HG03558 (cell line): ENCODE results near the gene UBAP1.
"Not testable (repeated sequence)": the region's sequence is repeated elsewhere in the genome, so short reads cannot be mapped to it uniquely, and the experiment has no call there.

Experiments used
- ATAC-seq: cut with Tn5 transposase; IDR thresholded peaks from one replicate; pipeline ENCODE4 v1.9.1; 2021; ENCODE audit warnings: moderate number of reproducible peaks; ENCODE audit not compliant: unreplicated experiment; ENCODE audit errors: extremely low read depth

UBAP1 gene

DNA sequence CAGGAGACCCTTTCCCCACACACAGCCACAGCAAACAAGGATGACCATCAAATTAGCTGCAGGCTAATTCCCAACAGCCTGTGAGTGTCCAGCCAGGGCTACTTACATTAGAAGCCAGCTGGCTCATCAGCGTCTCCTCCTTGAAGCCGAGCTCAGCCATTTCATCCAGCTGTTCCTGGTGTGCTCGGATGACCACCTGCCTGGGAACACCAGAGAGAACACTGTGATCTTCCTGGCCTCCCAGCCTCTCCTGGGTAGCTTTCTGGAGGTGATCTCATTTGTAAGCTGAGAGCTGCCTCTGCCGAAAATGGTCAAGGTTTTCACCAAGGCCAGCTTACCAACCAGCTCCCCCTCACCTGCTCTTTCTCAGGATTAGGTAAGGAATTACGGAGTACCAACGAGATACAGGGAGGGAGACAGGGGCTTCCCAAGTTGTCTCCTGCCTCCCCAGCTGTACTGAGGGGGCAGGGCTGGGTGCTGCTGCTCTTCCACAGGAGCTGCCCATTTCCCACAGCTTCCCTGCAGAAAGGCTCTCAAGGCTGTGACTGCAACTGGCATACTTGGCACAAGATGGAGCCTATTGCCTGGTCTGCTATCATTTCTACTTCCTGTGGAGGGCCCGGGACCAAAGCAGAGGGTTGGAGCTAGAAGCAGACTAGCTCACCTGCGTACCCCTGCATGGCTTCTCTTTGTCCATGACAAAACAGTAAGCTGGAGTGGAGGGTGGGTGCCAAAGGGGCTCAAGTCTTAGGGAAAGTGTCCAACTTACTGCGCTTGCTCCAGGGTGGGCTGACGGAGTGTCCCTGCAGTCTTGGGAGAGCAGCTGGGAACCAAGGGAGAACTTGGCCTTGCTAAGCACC is 76.4 kb downstream of the UBAP1 start:
- ATAC-seq: no peak

DNA sequence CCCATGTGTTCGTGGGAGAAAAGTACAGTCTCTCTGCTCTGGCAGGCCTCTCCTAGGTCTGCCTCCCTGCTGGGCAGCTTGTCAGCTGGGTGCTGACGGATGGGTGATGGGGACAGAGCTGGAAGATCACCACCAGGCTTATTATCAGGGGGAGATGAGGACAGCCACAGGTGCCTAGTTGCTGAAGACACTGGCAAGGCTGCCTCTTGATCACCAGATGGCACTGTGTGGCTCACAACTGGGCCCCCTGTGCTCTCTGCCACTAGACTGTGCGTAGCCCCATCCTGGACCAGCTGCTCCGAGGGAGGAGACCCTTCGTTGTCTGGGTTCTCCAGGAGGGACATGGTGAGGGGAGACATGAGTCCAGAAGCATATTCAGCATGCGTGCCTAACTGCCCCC is 77.3 kb downstream of the UBAP1 start:
- ATAC-seq: no peak

DNA sequence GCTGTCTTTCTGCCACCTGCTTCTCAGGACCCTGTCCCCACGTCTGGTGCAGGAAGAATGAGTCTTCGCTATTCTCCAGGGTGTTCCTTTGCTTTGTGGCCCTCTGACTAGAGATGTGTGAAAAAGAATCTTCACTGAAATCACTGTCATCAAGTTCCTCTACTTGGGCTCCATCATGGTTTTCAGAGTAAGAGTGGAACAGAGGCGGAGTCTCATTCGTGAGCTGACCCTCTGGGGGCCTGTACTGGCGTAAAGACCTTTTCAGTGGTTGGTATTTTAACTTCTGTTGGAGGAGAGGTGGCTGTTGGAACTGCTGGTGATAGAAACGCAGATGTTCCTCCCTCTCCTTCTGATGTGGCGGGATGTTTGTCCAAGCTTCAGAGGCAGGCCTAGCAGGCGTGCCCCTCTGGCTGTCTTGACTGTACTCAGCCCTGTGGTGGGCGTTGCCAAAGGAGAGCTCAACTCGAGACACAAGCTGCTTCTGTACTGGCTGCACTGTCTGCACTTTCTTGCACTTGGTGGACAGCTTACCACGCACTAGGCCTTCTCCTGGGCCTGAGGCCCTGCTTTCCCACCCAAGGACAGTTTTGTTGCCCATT is 78.2 kb downstream of the UBAP1 start:
- ATAC-seq: no peak

DNA sequence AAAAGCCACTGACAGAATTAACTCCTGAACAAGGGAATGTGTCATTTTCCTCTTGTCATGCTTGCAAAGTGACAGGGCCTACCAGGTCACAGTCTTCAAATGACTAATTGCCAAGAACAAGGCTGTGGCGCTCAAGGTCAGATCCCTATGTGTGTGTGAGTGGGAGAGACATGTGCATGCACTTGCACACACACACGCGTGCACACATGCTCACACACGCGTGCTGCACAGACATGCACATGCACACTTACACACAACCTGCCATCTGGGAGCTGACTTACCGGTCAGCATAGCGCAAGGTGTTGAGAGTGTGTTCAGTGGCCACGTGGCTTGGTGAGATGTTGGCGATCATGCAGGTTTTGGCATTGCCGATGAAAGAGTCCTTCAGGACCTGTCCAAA is 80.5 kb downstream of the UBAP1 start:
- ATAC-seq: no peak

DNA sequence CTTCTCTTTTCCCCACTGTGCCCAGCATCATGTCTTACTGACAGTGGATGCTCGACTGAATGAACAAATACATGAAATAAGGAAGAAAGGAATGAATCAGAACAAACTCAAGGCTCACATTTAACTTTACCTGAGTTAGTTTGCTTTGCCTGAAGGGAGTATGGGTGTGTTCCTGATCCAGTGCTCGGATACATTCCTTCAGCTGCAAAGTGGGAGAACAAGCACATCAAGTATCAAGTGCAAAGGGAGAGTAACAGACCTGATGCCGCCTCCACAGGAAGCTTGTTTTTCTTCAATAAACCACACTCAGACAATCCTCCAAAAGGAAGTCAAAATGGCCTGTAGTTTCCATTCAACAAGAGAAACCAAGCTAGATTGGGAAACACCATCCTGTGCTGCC is 84.1 kb downstream of the UBAP1 start:
- no peak for ATAC-seq

DNA sequence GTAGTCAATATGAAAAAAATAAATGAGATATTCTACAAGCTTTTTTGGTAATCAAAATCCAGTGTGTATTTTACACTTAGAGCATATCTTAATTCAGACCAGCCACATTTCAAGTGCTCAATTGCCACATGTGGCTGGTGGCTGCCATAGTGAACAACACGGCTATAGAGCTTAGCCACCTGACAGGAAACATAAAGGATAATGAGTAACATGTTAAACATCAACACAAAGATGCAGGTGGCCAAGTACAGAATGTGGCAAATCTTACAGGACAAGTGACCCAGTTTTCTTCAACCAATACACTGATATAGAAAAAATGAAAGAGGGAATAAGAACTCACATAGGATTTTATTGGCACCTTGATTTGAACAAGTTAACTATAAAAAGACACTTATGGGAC is 88.8 kb downstream of the UBAP1 start:
- ATAC-seq: no peak

DNA sequence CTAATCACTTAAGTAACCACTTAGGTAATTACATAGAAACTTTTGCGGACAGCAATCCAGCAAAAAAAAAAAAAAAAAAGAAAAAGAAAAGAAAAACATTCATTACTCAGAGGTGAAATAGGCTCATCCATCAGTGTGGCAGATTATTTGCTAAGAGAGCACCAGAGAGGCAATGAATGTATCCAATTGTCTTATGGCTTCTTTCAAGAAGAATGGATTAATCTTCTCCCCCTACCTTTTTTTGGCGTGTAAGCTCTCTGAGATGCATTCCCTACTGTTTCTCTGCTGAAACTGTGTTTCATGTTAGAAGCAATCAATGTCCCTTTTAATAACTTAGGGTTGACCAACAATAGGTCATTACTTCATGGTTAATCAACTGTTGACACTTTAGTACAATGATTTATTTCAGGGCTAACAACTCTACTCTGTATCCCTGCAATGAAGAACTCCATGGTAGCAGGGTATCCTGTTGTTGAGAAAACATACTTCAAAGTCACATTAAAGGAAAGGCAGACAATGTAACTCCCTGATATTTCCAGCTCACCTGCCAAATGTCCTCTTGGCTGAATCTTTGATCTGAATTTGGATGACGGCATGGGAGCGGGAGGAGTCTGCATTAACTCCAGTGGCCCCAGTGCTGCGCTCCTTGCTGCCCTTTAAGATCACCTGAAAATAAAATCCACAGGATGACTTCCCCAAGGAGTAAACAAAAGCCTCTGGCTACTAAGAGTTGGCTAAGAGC is 92.6 kb downstream of the UBAP1 start:
- ATAC-seq: no peak

DNA sequence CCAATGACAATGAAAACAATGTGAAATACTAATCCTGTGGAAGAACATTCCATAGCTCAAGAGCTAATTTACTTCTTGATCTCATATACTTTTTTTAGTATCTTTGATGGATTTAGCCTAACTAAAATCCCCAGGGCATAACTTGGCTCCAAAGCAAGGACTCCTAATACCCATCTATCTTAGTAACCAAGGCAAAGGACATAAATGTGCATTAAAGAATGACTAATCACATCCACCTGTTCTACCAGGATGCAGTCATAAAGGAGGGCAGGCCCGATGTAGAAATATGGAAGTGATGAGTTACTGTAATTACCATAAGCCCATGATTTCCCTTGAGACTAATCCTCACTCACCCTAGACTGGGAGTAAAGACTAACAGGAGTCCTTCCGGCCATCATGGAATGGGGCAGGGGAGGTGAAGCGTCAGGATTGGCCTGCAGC is 93.3 kb downstream of the UBAP1 start:
- ATAC-seq: no peak

DNA sequence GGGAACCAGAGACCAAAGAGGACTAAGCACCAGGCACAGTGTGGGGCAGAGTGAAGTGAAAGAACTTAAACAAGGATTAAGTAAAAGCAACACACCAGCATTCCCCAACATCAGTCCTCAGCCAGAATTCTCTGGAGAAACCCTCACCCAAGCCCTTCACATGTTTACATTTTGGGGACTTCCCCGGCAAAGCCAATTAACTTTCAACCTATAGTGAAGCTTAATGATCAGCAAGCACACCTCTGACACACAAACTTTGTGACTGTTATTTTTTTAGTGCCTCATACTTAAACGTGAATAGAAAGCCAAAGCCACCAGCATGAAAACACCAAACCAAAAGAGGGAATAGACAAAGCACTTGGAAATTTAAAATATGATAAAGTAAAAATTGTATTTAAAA is 94.7 kb downstream of the UBAP1 start:
- not testable (repeated sequence) for ATAC-seq

DNA sequence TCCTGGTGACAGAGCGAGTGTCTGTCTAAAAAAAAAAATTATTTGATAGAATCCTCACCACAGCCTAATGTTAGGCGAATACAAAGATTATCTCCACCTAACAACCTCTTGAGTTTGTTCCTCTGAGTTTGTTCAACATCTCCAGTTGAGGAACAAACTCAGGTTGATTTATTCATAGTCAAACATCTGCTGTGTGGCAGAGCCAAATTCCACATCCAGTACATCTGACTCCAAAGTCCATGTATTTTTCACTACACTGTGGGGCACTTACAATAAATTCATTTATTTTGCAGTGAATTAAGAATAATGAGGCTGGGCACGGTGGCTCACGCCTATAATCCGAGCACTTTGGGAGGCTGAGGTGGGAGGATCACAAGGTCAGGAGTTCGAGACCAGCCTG is 97.0 kb downstream of the UBAP1 start:
- ATAC-seq: no peak

DNA sequence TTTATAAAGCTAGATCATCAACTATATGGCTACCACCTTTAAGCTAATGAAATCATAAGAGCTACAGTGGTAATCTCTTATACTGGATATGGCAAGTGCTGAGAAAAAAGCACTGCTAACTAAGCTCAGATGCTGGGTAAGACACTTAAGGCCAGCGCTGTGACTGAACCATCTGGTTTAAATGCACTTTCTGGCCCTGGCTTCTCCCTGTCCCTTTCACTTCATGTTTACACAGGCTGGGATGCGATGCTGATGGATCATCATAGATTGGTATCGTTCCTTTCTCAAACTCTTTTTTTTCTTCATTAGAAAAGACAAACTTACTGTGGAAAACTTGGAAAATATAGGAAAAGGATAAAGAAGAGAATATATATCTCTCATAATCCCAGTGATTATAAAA is 97.9 kb downstream of the UBAP1 start:
- ATAC-seq: no peak

DNA sequence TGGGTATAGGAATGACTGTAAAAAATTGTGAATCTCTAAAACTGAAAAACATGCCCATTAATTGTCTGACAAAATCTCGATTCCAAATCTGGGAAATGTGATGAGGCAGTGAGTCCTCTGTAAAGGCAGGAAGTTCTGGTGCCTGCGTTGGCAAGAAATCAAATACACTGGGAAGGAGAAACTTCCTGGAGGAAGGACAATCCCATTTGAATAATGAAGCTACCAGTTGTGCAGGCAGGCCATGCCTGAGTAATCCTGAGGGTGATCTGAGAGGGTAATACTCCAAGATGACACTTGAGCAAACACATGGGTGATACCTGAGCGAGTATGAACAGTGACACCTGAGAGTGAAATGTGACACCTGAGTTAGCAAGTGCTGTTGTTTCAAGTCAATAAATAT is 100.6 kb downstream of the UBAP1 start:
- no peak for ATAC-seq

DNA sequence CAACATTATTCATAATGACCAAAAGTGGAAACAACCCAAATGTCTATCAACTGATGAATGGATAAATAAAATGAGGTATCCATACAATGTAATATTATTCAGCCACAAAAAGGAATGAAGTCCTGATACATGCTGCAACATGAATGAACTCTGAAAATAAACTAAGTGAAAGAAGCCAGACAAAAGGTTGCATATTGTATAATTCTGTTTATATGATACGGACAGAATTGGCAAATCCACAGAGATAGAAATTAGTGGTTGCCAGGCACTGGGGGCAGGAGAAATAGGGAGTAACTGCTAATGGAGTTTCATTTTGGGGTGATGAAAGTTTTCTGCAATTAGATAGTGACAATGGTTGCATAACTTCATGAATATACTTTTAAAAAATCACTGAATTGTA is 103.3 kb downstream of the UBAP1 start:
- ATAC-seq: no peak

DNA sequence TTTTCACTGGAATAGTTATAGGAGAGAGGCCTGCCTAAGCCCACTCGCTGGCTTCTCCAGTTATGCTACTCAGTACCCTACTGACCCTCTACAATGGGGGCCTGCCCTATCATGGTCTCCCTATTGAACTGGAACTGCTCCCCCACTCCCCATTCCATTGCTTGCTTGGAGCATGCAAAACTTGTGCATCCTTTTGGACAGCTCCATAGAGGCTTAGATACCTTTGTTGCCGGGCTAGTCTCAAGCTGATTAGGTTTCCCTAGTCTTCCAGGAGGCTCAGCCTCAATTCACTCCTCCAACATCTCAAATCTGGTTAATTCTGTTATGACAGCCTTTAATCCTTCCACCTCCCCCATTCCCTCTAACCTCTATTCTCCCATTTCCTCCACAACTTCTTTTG is 110.3 kb downstream of the UBAP1 start:
- no peak for ATAC-seq

DNA sequence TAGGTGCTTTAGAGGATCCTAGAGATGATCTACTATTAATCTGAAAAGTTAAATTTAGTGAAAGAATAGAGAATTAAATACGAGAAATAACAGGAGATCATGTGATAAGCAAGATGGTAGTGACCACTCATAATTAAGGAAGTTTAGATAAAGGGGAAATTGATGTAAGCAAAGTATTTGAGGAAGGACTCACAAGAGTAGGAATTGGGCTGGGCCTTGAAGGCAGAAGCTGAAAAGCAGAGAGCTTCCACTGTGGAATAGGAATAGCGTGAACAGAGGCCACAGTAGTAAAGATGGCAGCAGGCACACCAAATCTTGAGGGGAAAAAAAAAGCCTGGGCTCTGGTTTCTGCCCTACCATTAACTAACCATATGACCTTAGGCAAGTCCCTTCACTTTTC is 112.2 kb downstream of the UBAP1 start:
- ATAC-seq: no peak

DNA sequence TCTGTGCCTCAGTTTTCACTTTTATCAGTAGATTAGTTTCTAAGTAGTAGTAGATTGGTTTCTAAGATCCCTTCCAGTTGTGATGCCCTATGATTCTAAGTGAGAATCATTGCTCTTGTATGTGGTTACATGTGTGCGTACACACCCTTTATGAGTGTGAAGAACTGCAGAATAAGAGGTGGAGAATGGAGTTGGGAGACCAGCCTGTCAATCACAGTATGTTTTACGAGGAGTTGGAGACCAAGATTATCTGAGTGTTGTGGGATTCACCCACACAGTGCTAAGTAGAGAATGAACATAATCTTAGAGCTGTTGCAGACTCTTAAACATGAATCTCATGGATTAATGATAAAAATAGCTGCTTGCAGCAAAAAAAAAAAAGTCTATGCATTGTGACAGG is 112.6 kb downstream of the UBAP1 start:
- ATAC-seq: no peak

DNA sequence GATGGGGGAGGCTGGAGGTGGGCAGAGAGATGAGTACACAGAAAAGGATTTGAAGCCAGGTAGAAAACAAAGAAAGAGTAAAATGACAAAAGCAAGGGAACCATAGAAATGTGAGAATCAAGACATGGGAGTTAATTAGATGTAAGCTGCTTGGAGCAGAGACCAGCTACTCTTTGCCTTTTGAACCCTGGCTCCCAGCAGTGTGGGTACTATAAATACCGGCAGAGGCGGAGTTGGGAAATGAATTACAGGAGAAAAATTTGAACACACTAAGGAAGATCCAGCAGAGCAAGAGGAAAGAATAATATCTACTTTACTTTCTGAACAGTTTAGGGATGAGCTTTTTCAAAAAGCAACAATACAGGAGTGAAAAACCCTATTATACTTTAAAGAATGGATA is 113.7 kb downstream of the UBAP1 start:
- ATAC-seq: no peak

DNA sequence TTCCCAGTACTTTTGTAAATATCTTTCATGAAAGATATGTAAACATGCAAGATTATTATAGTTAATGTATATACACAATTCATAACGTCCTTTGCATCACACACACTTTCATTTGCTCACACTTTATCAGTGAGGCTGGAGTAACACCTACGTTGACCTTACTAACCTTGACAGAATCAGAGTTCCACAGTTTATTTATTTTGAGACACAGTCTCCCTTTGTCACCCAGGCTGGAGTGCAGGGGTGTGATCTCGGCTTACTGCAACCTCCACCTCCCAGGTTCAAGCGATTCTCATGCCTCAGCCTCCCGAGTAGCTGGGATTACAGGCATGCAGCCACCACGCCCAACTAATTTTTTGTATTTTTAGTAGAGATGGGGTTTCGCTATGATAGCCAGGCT is 122.2 kb downstream of the UBAP1 start:
- not testable (repeated sequence) for ATAC-seq
